ENCODE results near the gene MAPK6. TPM values are rescaled to one million over a fixed set of nuclear protein-coding genes. Genes with fewer than 3 reads are reported as not detected.
A peak's percentile ranks its signal among the peaks of the same experiment; 100 is the strongest.

Gene MAPK6
- polyA plus RNA-seq, 3 donors, result 8.6 to 11.0 (median 10.2) TPM

- peaks cover 56% of the 10 kb centered on the region for H4K20me1 ChIP-seq (ENCODE audit: insufficient read depth, low read length)
- Mint-ChIP-seq H3K27me3 (ENCODE audit: low read depth in 3 of 3) (peaks cover 1 to 5% (median 4%) of the 10 kb centered on the region in 3 donors), H3K36me3 (peaks cover 1 to 10% of the 10 kb centered on the region in 2 donors), H3K4me3 (peak overlapping the region; percentile 92 to 94), H3K4me1 (peaks cover 41% of the 10 kb centered on the region), H3K9me3 (peaks cover 0 to 2% (median 0%) of the 10 kb centered on the region in 7 donors), H3K27ac (peak overlapping the region; percentile 95 to 99 (median 98))
- no peak for DNase-seq
- peak overlapping the region; percentile 76 to 97 for H3K27ac ChIP-seq (ENCODE audit: low read depth in 1 of 2, low read length in 2 of 2)
- H2AFZ ChIP-seq (ENCODE audit: insufficient read depth, low read depth, low read length, poor library complexity, severe bottlenecking), result peak overlapping the region; percentile 1
- peak overlapping the region; percentile 75 for H3K4me2 ChIP-seq (replicated peaks; ENCODE audit: extremely low read depth, low read length, poor library complexity, severe bottlenecking)
- peak overlapping the region; percentile 86 for H3K9ac ChIP-seq (ENCODE audit: insufficient read depth, low read length, poor library complexity, severe bottlenecking)
- no peak for TF ChIP-seq CTCF (IDR thresholded peaks at IDR 0.05)
- 0% methylated on average over 3 of the region's 10 CpGs for WGBS (ENCODE audit: insufficient coverage)
- peaks cover 58% of the 10 kb centered on the region for H3K79me2 ChIP-seq (ENCODE audit: insufficient read depth, low read length)
- no peaks in the 10 kb centered on the region for H3K9me3 ChIP-seq (replicated peaks in 1 of 2; ENCODE audit: control insufficient read depth in 1 of 2, insufficient read depth in 1 of 2, low read length in 2 of 2)
- peaks cover 29 to 48% of the 10 kb centered on the region in 2 donors for H3K4me1 ChIP-seq (ENCODE audit: control insufficient read depth in 1 of 2, insufficient read depth in 2 of 2, low read length in 2 of 2)
- H3K36me3 ChIP-seq (replicated peaks in 1 of 2; ENCODE audit: control insufficient read depth in 1 of 2, insufficient read depth in 2 of 2, low read length in 2 of 2), result no peaks in the 10 kb centered on the region
- H3K4me3 ChIP-seq (replicated peaks in 1 of 3; ENCODE audit: low read depth in 2 of 3, low read length in 3 of 3), result peak overlapping the region; percentile 53 to 98 (median 79)
- no peaks in the 10 kb centered on the region for H3K27me3 ChIP-seq (ENCODE audit: control insufficient read depth in 2 of 2, insufficient read depth in 2 of 2, low read length in 2 of 2)
- intact Hi-C loops (cut with micrococcal nuclease), result no loop called here
Measured at GRCh38 chr15:52020221-52021085, 1.4 kb downstream of the MAPK6 start.

- Histone ChIP-seq H3K27ac (ENCODE audit: low read depth in 1 of 2, low read length in 2 of 2) (peak overlapping the region in 1 of 2 donors; percentile 97), H3K4me1 (ENCODE audit: control insufficient read depth in 1 of 2, insufficient read depth in 2 of 2, low read length in 2 of 2) (peaks cover 21 to 41% of the 10 kb centered on the region in 2 donors), H3K36me3 (replicated peaks in 1 of 2; ENCODE audit: control insufficient read depth in 1 of 2, insufficient read depth in 2 of 2, low read length in 2 of 2) (no peaks in the 10 kb centered on the region), H3K4me3 (replicated peaks in 1 of 3; ENCODE audit: low read depth in 2 of 3, low read length in 3 of 3) (peak overlapping the region in 2 of 3 experiments; percentile 79 to 98), H3K9me3 (replicated peaks in 1 of 2; ENCODE audit: control insufficient read depth in 1 of 2, insufficient read depth in 1 of 2, low read length in 2 of 2) (no peaks in the 10 kb centered on the region), H3K9ac (ENCODE audit: insufficient read depth, low read length, poor library complexity, severe bottlenecking) (peak overlapping the region; percentile 86), H2AFZ (ENCODE audit: insufficient read depth, low read depth, low read length, poor library complexity, severe bottlenecking) (no peak overlapping the region), H3K79me2 (ENCODE audit: insufficient read depth, low read length) (peaks cover 66% of the 10 kb centered on the region), H3K4me2 (replicated peaks; ENCODE audit: extremely low read depth, low read length, poor library complexity, severe bottlenecking) (peak overlapping the region; percentile 75), H4K20me1 (ENCODE audit: insufficient read depth, low read length) (peaks cover 64% of the 10 kb centered on the region), H3K27me3 (ENCODE audit: control insufficient read depth in 2 of 2, insufficient read depth in 2 of 2, low read length in 2 of 2) (no peaks in the 10 kb centered on the region)
- peak overlapping the region; percentile 71 to 92 for H3K4me3 Mint-ChIP-seq
- WGBS (ENCODE audit: insufficient coverage), result no CpG with 5 or more reads among the region's 4 CpGs
- H3K27ac Mint-ChIP-seq, result peak overlapping the region; percentile 95 to 99 (median 98)
- peaks cover 0 to 2% (median 0%) of the 10 kb centered on the region in 7 donors for H3K9me3 Mint-ChIP-seq
- TF ChIP-seq CTCF (IDR thresholded peaks at IDR 0.05), result no peak
- intact Hi-C loops (cut with micrococcal nuclease), result no loop called here
- peaks cover 1 to 5% (median 4%) of the 10 kb centered on the region in 3 donors for H3K27me3 Mint-ChIP-seq (ENCODE audit: low read depth in 3 of 3)
- DNase-seq, result peak; percentile 90 to 97 (median 92)
- peaks cover 38% of the 10 kb centered on the region for H3K4me1 Mint-ChIP-seq
- peaks cover 1 to 10% of the 10 kb centered on the region in 2 donors for H3K36me3 Mint-ChIP-seq
Measured at GRCh38 chr15:52021128-52021671, 2.2 kb downstream of the MAPK6 start.

All from CD14-positive monocyte (primary cell).